ENCODE results near the gene COL25A1.
A peak's percentile ranks its signal among the peaks of the same experiment; 100 is the strongest.
"Not testable (repeated sequence)": the region's sequence is repeated elsewhere in the genome, so short reads cannot be mapped to it uniquely, and the experiment has no call there.

COL25A1 gene

DNA sequence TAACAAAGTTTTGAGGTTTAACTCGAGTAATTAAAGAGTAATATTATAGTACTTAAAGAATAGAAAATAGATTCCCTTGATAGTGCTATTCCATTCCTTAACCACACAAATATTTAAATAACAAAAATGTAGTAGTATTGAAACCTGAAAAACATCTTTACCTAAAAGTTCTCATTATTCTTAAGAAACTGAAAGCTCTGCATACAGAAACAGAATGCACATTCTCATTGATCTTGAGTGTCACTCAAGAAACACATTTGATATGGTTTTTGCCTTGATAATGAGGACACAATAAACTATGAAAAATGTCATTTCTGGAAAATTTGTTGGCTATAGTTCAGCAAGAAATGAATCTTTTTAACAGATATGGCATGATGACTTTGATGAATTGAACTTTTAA lies 268.5 kb downstream of the COL25A1 start:
- POLR2A ChIA-PET = no interaction called here
- CTCF ChIA-PET = no interaction called here
- TF ChIP-seq SP1 (IDR thresholded peaks at IDR 0.05) (no peak), FOXA1 (IDR thresholded peaks at IDR 0.05) (no peak), FOXM1 (IDR thresholded peaks at IDR 0.05; ENCODE audit: borderline replicate concordance) (no peak), CTBP1 (IDR thresholded peaks at IDR 0.05; ENCODE audit: borderline replicate concordance) (no peak), TARDBP (IDR thresholded peaks at IDR 0.05) (no peak), ZNF384 (IDR thresholded peaks at IDR 0.05) (no peak)
- TF ChIP-seq, protein P1, sequence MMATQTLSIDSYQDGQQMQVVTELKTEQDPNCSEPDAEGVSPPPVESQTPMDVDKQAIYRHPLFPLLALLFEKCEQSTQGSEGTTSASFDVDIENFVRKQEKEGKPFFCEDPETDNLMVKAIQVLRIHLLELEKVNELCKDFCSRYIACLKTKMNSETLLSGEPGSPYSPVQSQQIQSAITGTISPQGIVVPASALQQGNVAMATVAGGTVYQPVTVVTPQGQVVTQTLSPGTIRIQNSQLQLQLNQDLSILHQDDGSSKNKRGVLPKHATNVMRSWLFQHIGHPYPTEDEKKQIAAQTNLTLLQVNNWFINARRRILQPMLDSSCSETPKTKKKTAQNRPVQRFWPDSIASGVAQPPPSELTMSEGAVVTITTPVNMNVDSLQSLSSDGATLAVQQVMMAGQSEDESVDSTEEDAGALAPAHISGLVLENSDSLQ (IDR thresholded peaks at IDR 0.05) = no peak
- DNase-seq (ENCODE audit: extremely low spot score) = no peak

GRCh38 chr4:109032671-109033070 lies 269.8 kb downstream of the COL25A1 start:
- DNase-seq (ENCODE audit: extremely low spot score) = no peak
- ChIA-PET POLR2A (interaction anchor here (0.6 kb wide), 1 partner anchor 117 kb away, joined by 3 read pairs; no protein-coding TSS in a partner anchor), CTCF (no interaction called here)
- TF ChIP-seq CTBP1 (IDR thresholded peaks at IDR 0.05; ENCODE audit: borderline replicate concordance) (no peak), FOXA1 (IDR thresholded peaks at IDR 0.05) (no peak), ELF4 (IDR thresholded peaks at IDR 0.05) (no peak), FOXM1 (IDR thresholded peaks at IDR 0.05; ENCODE audit: borderline replicate concordance) (no peak), SUZ12 (IDR thresholded peaks at IDR 0.05) (no peak), SP1 (IDR thresholded peaks at IDR 0.05) (no peak), BHLHE40 (IDR thresholded peaks at IDR 0.05; ENCODE audit: borderline replicate concordance) (no peak)

- TF ChIP-seq, protein P1 (IDR thresholded peaks at IDR 0.05) = no peak
- TF ChIP-seq CTBP1 (IDR thresholded peaks at IDR 0.05; ENCODE audit: borderline replicate concordance) (no peak), LEF1 (IDR thresholded peaks at IDR 0.05; ENCODE audit: borderline replicate concordance) (no peak), FOXM1 (IDR thresholded peaks at IDR 0.05; ENCODE audit: borderline replicate concordance) (no peak), FOXA1 (IDR thresholded peaks at IDR 0.05) (no peak), SUZ12 (IDR thresholded peaks at IDR 0.05) (no peak)
- CTCF ChIA-PET = no interaction called here
- no peak for DNase-seq (ENCODE audit: extremely low spot score)
- POLR2A ChIA-PET = no interaction called here
Measured at GRCh38 chr4:109029987-109030386, 272.5 kb downstream of the COL25A1 start.

- POLR2A ChIA-PET = no interaction called here
- TF ChIP-seq FOXK2 (IDR thresholded peaks at IDR 0.05) (no peak), LEF1 (IDR thresholded peaks at IDR 0.05; ENCODE audit: borderline replicate concordance) (no peak), NFRKB (IDR thresholded peaks at IDR 0.05) (no peak), FOXA1 (IDR thresholded peaks at IDR 0.05) (no peak), SUZ12 (IDR thresholded peaks at IDR 0.05) (no peak), TARDBP (IDR thresholded peaks at IDR 0.05) (no peak), L3MBTL2 (conservative IDR thresholded peaks at IDR 0.05) (no peak), SP1 (IDR thresholded peaks at IDR 0.05) (no peak), ZNF384 (IDR thresholded peaks at IDR 0.05) (no peak), HDGF (IDR thresholded peaks at IDR 0.05; ENCODE audit: borderline replicate concordance) (no peak), BHLHE40 (IDR thresholded peaks at IDR 0.05; ENCODE audit: borderline replicate concordance) (no peak)
- peak; percentile 12 for DNase-seq (ENCODE audit: extremely low spot score)
- CTCF ChIA-PET = no interaction called here
Measured at GRCh38 chr4:109027016-109027500, 275.4 kb downstream of the COL25A1 start.

DNA sequence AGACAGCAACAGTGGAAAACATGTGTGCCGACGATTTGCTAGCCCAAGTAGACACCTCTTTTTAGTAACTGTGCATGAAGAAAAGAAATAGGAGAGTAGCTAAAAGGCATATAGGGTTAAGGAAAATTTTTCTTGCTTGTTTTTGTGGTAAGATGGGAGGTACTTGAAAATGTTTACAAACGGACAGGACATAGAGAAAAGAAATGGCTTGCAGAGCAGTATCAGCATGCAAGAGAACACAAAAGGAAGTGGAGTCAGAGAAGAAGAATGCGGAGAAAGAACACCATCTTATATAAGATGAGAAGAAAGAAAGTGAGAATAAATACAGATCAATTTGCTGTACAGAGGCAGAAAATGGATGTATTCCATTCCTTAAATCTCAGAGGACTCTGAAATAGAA lies 275.9 kb downstream of the COL25A1 start:
- POLR2A ChIA-PET = no interaction called here
- TF ChIP-seq SP1 (IDR thresholded peaks at IDR 0.05) (no peak), ELF4 (IDR thresholded peaks at IDR 0.05) (no peak), SUZ12 (IDR thresholded peaks at IDR 0.05) (no peak), FOXK2 (IDR thresholded peaks at IDR 0.05) (no peak), FOXM1 (IDR thresholded peaks at IDR 0.05; ENCODE audit: borderline replicate concordance) (no peak), LEF1 (IDR thresholded peaks at IDR 0.05; ENCODE audit: borderline replicate concordance) (no peak), CTBP1 (IDR thresholded peaks at IDR 0.05; ENCODE audit: borderline replicate concordance) (no peak), L3MBTL2 (conservative IDR thresholded peaks at IDR 0.05) (no peak), ARNT (IDR thresholded peaks at IDR 0.05) (no peak), BHLHE40 (IDR thresholded peaks at IDR 0.05; ENCODE audit: borderline replicate concordance) (no peak), TARDBP (IDR thresholded peaks at IDR 0.05) (no peak), HDGF (IDR thresholded peaks at IDR 0.05; ENCODE audit: borderline replicate concordance) (no peak), ZNF384 (IDR thresholded peaks at IDR 0.05) (no peak), FOXA1 (IDR thresholded peaks at IDR 0.05) (no peak), NFRKB (IDR thresholded peaks at IDR 0.05) (no peak)
- TF ChIP-seq, protein P1 (IDR thresholded peaks at IDR 0.05) = no peak
- CTCF ChIA-PET = no interaction called here
- no peak for DNase-seq (ENCODE audit: extremely low spot score)

GRCh38 chr4:109025471-109026076 lies 276.9 kb downstream of the COL25A1 start:
- POLR2A ChIA-PET = no interaction called here
- TF ChIP-seq ZNF384 (IDR thresholded peaks at IDR 0.05) = no peak

DNA sequence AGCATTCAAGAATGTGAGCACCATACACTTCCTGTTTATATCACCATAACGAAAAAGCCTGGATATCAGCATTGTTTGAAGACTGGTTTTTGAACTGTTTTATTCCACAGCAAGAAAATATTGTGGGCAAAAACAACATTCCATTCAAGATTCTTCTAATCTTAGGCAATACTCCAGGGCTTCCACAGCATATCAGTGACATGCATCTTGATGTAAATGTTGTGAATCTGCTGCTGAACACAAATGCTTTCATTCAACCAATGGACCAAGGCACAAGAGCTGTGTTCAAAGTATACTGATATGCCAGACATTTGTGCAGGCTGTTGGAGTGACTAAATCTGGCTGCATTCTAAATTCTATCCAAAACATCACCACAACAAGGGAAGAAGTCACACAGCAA lies 279.5 kb downstream of the COL25A1 start:
- TF ChIP-seq SP1 (IDR thresholded peaks at IDR 0.05) (no peak), ZNF384 (IDR thresholded peaks at IDR 0.05) (no peak), TARDBP (IDR thresholded peaks at IDR 0.05) (no peak), BHLHE40 (IDR thresholded peaks at IDR 0.05; ENCODE audit: borderline replicate concordance) (no peak), ELF4 (IDR thresholded peaks at IDR 0.05) (no peak), FOXA1 (IDR thresholded peaks at IDR 0.05) (no peak), LEF1 (IDR thresholded peaks at IDR 0.05; ENCODE audit: borderline replicate concordance) (no peak), NFRKB (IDR thresholded peaks at IDR 0.05) (no peak), FOXK2 (IDR thresholded peaks at IDR 0.05) (no peak), CTBP1 (IDR thresholded peaks at IDR 0.05; ENCODE audit: borderline replicate concordance) (no peak), ARNT (IDR thresholded peaks at IDR 0.05) (no peak), HDGF (IDR thresholded peaks at IDR 0.05; ENCODE audit: borderline replicate concordance) (no peak), L3MBTL2 (conservative IDR thresholded peaks at IDR 0.05) (no peak), FOXM1 (IDR thresholded peaks at IDR 0.05; ENCODE audit: borderline replicate concordance) (no peak)
- TF ChIP-seq, protein P1 (IDR thresholded peaks at IDR 0.05) = no peak
- ChIA-PET CTCF (no interaction called here), POLR2A (no interaction called here)

More at GRCh38 chr4:109025471-109026076, 276.9 kb downstream of the COL25A1 start:
- CTCF ChIA-PET = no interaction called here
- DNase-seq (ENCODE audit: extremely low spot score) = no peak

DNA sequence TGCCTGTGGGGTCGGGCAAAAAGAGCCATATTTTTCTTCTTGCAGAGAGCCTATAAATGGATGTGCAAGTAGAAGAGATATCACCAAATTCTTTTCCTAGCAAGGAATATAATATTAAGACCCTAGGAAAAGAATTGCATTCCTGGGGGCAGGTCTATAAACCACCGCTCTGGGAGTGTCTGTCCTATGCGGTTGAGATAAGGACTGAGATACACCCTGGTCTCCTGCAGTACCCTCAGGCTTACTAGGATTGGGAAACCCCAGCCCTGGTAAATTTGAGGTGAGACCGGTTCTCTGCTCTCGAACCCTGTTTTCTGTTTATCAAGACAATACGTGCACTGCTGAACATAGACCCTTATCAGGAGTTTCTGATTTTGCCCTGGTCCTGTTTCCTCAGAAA lies 280.8 kb downstream of the COL25A1 start:
- CTCF ChIA-PET; DNase-seq (ENCODE audit: extremely low spot score); POLR2A ChIA-PET: not testable (repeated sequence)

More for the DNA sequence above, 279.5 kb downstream of the COL25A1 start:
- no peak for DNase-seq (ENCODE audit: extremely low spot score)
